ENCODE measurements around the gene ZNF732.

Gene ZNF732

DNA sequence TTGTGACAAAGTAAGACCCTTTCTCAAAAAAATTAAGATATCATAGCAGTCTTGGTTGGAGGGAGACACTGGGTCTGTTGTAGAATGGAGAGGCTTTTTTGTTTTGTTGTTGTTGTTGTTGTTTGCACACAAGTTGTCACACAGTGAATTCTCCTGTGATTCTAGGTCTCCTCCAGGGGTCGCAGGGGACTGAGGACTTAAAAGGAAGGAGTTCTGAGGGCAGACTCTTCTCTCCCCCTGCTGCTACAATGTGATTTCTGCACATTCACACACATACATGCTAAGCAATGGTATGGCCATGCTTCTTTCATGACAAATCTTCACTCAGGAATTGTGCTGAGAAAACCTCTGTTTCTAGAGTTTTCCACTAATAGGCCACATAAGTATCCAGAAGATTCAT is 71.1 kb downstream of the ZNF732 start:
- no peak overlapping the region for H3K4me3 ChIP-seq (ENCODE audit: control insufficient read depth, low read depth, low read length)
- no peak for TF ChIP-seq CTCF (IDR thresholded peaks at IDR 0.05; ENCODE audit: control insufficient read depth, insufficient read depth, low read depth, low read length, missing control alignments)
- DNase-seq (ENCODE audit: low read depth), result no peak

GRCh38 chr4:223913-224497 is 81.3 kb downstream of the ZNF732 start:
- TF ChIP-seq CTCF (IDR thresholded peaks at IDR 0.05; ENCODE audit: control insufficient read depth, insufficient read depth, low read depth, low read length, missing control alignments), result no peak
- DNase-seq (ENCODE audit: low read depth), result no peak
- no peak overlapping the region for H3K4me3 ChIP-seq (ENCODE audit: control insufficient read depth, low read depth, low read length)

Data from AG09309 (cell line).